GM21528 (cell line): ENCODE results near the gene ARAF.
"Not testable (repeated sequence)": the region's sequence is repeated elsewhere in the genome, so short reads cannot be mapped to it uniquely, and the experiment has no call there.

Experiments
- ATAC-seq: cut with Tn5 transposase; IDR thresholded peaks from one replicate; pipeline ENCODE4 v1.9.1; 2021; ENCODE audit warnings: mild to moderate bottlenecking, moderate library complexity; ENCODE audit not compliant: unreplicated experiment, low FRiP score

Gene ARAF

GRCh38 chrX:47584714-47585113, 23.7 kb downstream of the ARAF start:
- ATAC-seq, result no peak

- ATAC-seq, result no peak
Measured at GRCh38 chrX:47585273-47585672, 24.3 kb downstream of the ARAF start.

GRCh38 chrX:47586043-47586787, 25.2 kb downstream of the ARAF start:
- ATAC-seq, result no peak

GRCh38 chrX:47587091-47587891, 26.3 kb downstream of the ARAF start:
- no peak for ATAC-seq

GRCh38 chrX:47587906-47588735, 27.1 kb downstream of the ARAF start:
- ATAC-seq, result no peak

GRCh38 chrX:47590984-47591383, 30.0 kb downstream of the ARAF start:
- ATAC-seq, result no peak

GRCh38 chrX:47593522-47593921, 32.5 kb downstream of the ARAF start:
- ATAC-seq, result no peak

GRCh38 chrX:47595716-47596251, 34.8 kb downstream of the ARAF start:
- no peak for ATAC-seq

GRCh38 chrX:47596256-47596655, 35.3 kb downstream of the ARAF start:
- ATAC-seq, result no peak

GRCh38 chrX:47597222-47597621, 36.2 kb downstream of the ARAF start:
- ATAC-seq, result no peak

GRCh38 chrX:47603125-47603524, 42.1 kb downstream of the ARAF start:
- not testable (repeated sequence) for ATAC-seq

GRCh38 chrX:47605024-47605423, 44.0 kb downstream of the ARAF start:
- no peak for ATAC-seq

GRCh38 chrX:47607091-47607490, 46.1 kb downstream of the ARAF start:
- ATAC-seq, result no peak

GRCh38 chrX:47608130-47608810, 47.3 kb downstream of the ARAF start:
- no peak for ATAC-seq

- ATAC-seq, result no peak
Measured at GRCh38 chrX:47610511-47610910, 49.5 kb downstream of the ARAF start.

GRCh38 chrX:47611489-47611888, 50.5 kb downstream of the ARAF start:
- no peak for ATAC-seq

GRCh38 chrX:47611926-47612325, 50.9 kb downstream of the ARAF start:
- no peak for ATAC-seq

- no peak for ATAC-seq
Measured at GRCh38 chrX:47612418-47612817, 51.4 kb downstream of the ARAF start.

- ATAC-seq, result no peak
Measured at GRCh38 chrX:47613082-47613481, 52.1 kb downstream of the ARAF start.

GRCh38 chrX:47614618-47615017, 53.6 kb downstream of the ARAF start:
- no peak for ATAC-seq
